K562 (cell line): ENCODE measurements around the gene BCAS1. TPM values are rescaled to one million over a fixed set of nuclear protein-coding genes. Genes with fewer than 3 reads are reported as not detected.

Experiments
- ARID1B ChIP-seq: fragments of 450-650 bp; IDR thresholded peaks from 2 replicates; pipeline ENCODE4 v1.6.1; 2016; ENCODE audit warnings: antibody characterized with exemption, mild to moderate bottlenecking, inconsistent platforms
- ARID2 ChIP-seq: fragments of 450-650 bp; IDR thresholded peaks from 2 replicates; pipeline ENCODE4 v1.6.1; 2017; ENCODE audit warnings: antibody characterized with exemption, mild to moderate bottlenecking
- CEBPB ChIP-seq: fragments of 450-650 bp; IDR thresholded peaks from 2 replicates; pipeline ENCODE4 v1.6.1; 2016; ENCODE audit warnings: missing genetic modification characterization, missing compliant biosample characterization
- HCFC1 ChIP-seq: IDR thresholded peaks from 2 replicates; pipeline ENCODE4 v1.6.1; 2012; ENCODE audit warnings: low read depth, low read length, improper control_type of control experiment
- HDAC1 ChIP-seq, 2 experiments: fragments of 450-650 bp; IDR thresholded peaks; 2 replicates each; pipeline ENCODE4 v1.6.1; 2016 to 2017; ENCODE audit warnings: inconsistent platforms in 1 of 2, mild to moderate bottlenecking in 1 of 2, moderate library complexity in 1 of 2
- HLTF ChIP-seq: fragments of 450-650 bp; IDR thresholded peaks from 2 replicates; pipeline ENCODE4 v1.6.1; 2016
- KAT2B ChIP-seq: IDR thresholded peaks from one replicate; pipeline ENCODE4 v1.6.1; 2012; ENCODE audit warnings: low read depth, mild to moderate bottlenecking, control low read depth, inconsistent platforms, low read length, moderate library complexity
- KDM4B ChIP-seq, 2 experiments: fragments of 450-650 bp in 1 of 2; sonication (generic) in 1 of 2; IDR thresholded peaks; 2 replicates each; pipeline ENCODE4 v1.6.1; 2016 to 2017; ENCODE audit warnings: borderline replicate concordance in 2 of 2, antibody characterized with exemption in 1 of 2, low read depth in 1 of 2, mild to moderate bottlenecking in 1 of 2
- MTA1 ChIP-seq: fragments of 450-650 bp; IDR thresholded peaks from 2 replicates; pipeline ENCODE4 v1.6.1; 2017; ENCODE audit warnings: borderline replicate concordance
- NR1H2 ChIP-seq: sonication (generic); formaldehyde crosslinking; IDR thresholded peaks from 2 replicates; pipeline ENCODE4 v1.4.0; 2020; ENCODE audit warnings: mild to moderate bottlenecking, missing genetic modification reagents
- PHB2 ChIP-seq: fragments of 450-650 bp; IDR thresholded peaks from 2 replicates; pipeline ENCODE4 v1.6.1; 2017; ENCODE audit warnings: low read depth
- POLR2AphosphoS2 ChIP-seq: IDR thresholded peaks from 2 replicates; pipeline ENCODE4 v1.6.1; 2012; ENCODE audit warnings: low read length, improper control_type of control experiment
- RNF2 ChIP-seq: sonication (generic); IDR thresholded peaks from 2 replicates; pipeline ENCODE4 v1.6.1; 2016
- SMAD1 ChIP-seq: fragments of 150-350 bp; IDR thresholded peaks from 2 replicates; pipeline ENCODE4 v1.6.1; 2014; ENCODE audit warnings: low read length, low read depth; ENCODE audit not compliant: partially characterized antibody
- SP1 ChIP-seq: sonication (generic); formaldehyde crosslinking; IDR thresholded peaks from 2 replicates; pipeline ENCODE4 v1.8.1; 2022; ENCODE audit warnings: mild to moderate bottlenecking, missing genetic modification reagents
- SPI1 ChIP-seq: IDR thresholded peaks from 2 replicates; pipeline ENCODE4 v1.6.1; 2011; ENCODE audit warnings: low read depth, low read length, control low read depth, borderline replicate concordance
- U2AF2 ChIP-seq: fragments of 200-400 bp; formaldehyde crosslinking; optimal IDR thresholded peaks from 2 replicates; pipeline ENCODE3; 2017; ENCODE audit warnings: low read depth, mild to moderate bottlenecking, low read length
- ZC3H4 ChIP-seq: sonication (generic); formaldehyde crosslinking; IDR thresholded peaks from 2 replicates; pipeline ENCODE4 v1.9.0; 2021; ENCODE audit warnings: missing genetic modification reagents, borderline replicate concordance
- ZNF184 ChIP-seq: sonication (generic); formaldehyde crosslinking; IDR thresholded peaks from 2 replicates; pipeline ENCODE4 v1.5.0; 2020; ENCODE audit warnings: missing genetic modification reagents
- ZNF239 ChIP-seq: fragments of 250-450 bp; sonication (Bioruptor Pico); IDR thresholded peaks from 2 replicates; pipeline ENCODE4 v1.4.0; 2020; ENCODE audit warnings: mild to moderate bottlenecking
- ZNF282 ChIP-seq: sonication (generic); formaldehyde crosslinking; IDR thresholded peaks from 2 replicates; pipeline ENCODE4 v1.8.1; 2023; ENCODE audit warnings: missing genetic modification reagents
- ZNF75A ChIP-seq: fragments of 450-650 bp; formaldehyde crosslinking; IDR thresholded peaks from 2 replicates; pipeline ENCODE4 v1.4.0; 2020; ENCODE audit warnings: mild to moderate bottlenecking
- ZNF77 ChIP-seq: fragments of 250-450 bp; sonication (Bioruptor Pico); IDR thresholded peaks from 2 replicates; pipeline ENCODE4 v1.5.0; 2020
- polyA plus RNA-seq, 8 experiments: library from polyadenylated mRNA; depleted of rRNA in 4 of 8; stranded (reverse) in 5 of 8; unstranded in 3 of 8; fragments of >200 nt; fragmentation: Nextera tagmentation in 2 of 8; fragmentation: Illumina TruSeq in 1 of 8; extraction: Ambion mirVana in 2 of 8; extraction: Trizol in 1 of 8; gene quantifications; 2 replicates each; pipeline versions ENCODE4 v1.2.1 to v1.2.3, GENCODE V29; 2011 to 2014; ENCODE audit warnings: inconsistent platforms in 1 of 8, missing spikeins in 1 of 8
- total RNA-seq, 7 experiments: library from RNA; depleted of rRNA in 6 of 7; stranded (reverse); fragments of >200 nt in 6 of 7; fragmentation: Illumina TruSeq in 2 of 7; extraction: Trizol in 2 of 7; gene quantifications; 2 replicates each; pipeline versions ENCODE4 v1.2.1 to v1.2.3, GENCODE V29; 2011 to 2021; ENCODE audit warnings: low replicate concordance in 1 of 7
- TF ChIP-seq, protein P1 (sequence below): sonication (generic); formaldehyde crosslinking; IDR thresholded peaks from 2 replicates; pipeline ENCODE4 v1.8.1; 2023; ENCODE audit warnings: missing genetic modification reagents, mild to moderate bottlenecking, borderline replicate concordance
- TF ChIP-seq, protein P2 (sequence below): fragments of 250-450 bp; sonication (Bioruptor Pico); IDR thresholded peaks from 2 replicates; pipeline ENCODE4 v1.5.0; 2020; ENCODE audit warnings: mild to moderate bottlenecking, borderline replicate concordance

BCAS1 gene
- total and polyA plus RNA-seq, 9 of the 15 experiments (the other 6 are each of a cell fraction or from before 2014, with no cell fraction given), result 0.18 to 2.3 (median 0.93) TPM

DNA sequence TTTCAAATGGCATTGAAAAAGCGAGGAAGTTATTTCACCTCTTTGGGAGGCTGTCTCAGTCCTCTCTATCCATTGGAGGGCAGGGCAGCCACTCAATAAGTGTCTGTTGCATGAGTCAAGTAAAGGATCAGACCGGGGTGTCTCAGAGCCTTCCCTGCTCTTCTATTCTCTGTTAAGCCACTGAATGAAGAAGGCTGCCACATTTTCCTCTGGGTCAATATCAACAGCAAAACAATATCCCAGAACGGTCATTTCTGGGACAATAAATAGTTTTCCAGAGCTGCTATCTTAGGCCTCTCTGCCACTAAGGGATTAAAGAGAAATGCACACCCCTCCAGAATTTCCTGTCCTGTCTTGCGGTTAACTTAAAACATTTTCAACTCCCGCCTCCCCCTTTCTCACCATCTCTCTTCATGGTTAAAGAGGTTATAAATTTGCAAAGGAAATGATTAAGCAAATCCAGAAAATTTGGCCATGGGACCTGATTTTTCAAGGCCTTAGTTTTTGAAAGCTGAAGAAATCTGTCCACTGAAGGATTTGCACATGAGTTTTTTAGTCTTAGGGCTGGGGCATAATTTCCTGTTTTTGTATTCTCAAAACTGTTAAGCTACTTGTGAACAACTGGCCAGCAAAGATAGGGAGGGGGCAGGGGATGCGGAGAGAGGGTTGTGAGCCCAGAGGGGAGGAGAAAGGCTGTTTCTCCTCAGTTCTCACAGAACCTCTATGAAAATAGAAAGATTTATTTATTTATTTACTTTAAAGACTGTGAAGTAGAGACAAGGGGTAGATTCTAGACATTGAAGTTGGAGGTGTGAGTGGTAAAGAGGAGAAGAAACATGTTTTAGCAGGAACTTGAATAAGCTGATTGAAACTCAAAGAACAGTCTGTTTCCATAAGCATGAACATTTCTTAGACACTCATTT is 135.7 kb downstream of the BCAS1 start (continued):
- TF ChIP-seq SP1 (CRISPR knock-in tag) (no peak), KAT2B (no peak), ZNF239 (no peak), MTA1 (no peak), RNF2 (0 out of 2 replicates have a peak, but pooled peaks have one; percentile 43), ZNF77 (CRISPR knock-in tag) (no peak), HLTF (no peak), ZC3H4 (CRISPR knock-in tag) (no peak), PHB2 (no peak), ZNF75A (CRISPR knock-in tag) (no peak), ZNF184 (CRISPR knock-in tag) (no peak), SMAD1 (no peak), NR1H2 (CRISPR knock-in tag) (no peak), ZNF282 (CRISPR knock-in tag) (no peak), KDM4B (IDR thresholded peaks at IDR 0.05; ENCODE audit: borderline replicate concordance in 2 of 2, low read depth in 1 of 2) (no peak), SPI1 (no peak), ARID2 (no peak), HCFC1 (no peak), POLR2AphosphoS2 (no peak), ARID1B (peak; percentile 86), HDAC1 (IDR thresholded peaks at IDR 0.05) (0 out of 4 replicates have a peak, but pooled peaks of 1 of the 2 experiments have one; percentile 42), U2AF2 (no peak), CEBPB (tag) (no peak)
- TF ChIP-seq, protein P1, sequence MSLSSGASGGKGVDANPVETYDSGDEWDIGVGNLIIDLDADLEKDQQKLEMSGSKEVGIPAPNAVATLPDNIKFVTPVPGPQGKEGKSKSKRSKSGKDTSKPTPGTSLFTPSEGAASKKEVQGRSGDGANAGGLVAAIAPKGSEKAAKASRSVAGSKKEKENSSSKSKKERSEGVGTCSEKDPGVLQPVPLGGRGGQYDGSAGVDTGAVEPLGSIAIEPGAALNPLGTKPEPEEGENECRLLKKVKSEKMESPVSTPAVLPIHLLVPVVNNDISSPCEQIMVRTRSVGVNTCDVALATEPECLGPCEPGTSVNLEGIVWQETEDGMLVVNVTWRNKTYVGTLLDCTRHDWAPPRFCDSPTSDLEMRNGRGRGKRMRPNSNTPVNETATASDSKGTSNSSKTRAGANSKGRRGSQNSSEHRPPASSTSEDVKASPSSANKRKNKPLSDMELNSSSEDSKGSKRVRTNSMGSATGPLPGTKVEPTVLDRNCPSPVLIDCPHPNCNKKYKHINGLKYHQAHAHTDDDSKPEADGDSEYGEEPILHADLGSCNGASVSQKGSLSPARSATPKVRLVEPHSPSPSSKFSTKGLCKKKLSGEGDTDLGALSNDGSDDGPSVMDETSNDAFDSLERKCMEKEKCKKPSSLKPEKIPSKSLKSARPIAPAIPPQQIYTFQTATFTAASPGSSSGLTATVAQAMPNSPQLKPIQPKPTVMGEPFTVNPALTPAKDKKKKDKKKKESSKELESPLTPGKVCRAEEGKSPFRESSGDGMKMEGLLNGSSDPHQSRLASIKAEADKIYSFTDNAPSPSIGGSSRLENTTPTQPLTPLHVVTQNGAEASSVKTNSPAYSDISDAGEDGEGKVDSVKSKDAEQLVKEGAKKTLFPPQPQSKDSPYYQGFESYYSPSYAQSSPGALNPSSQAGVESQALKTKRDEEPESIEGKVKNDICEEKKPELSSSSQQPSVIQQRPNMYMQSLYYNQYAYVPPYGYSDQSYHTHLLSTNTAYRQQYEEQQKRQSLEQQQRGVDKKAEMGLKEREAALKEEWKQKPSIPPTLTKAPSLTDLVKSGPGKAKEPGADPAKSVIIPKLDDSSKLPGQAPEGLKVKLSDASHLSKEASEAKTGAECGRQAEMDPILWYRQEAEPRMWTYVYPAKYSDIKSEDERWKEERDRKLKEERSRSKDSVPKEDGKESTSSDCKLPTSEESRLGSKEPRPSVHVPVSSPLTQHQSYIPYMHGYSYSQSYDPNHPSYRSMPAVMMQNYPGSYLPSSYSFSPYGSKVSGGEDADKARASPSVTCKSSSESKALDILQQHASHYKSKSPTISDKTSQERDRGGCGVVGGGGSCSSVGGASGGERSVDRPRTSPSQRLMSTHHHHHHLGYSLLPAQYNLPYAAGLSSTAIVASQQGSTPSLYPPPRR (CRISPR knock-in tag), result no peak
- TF ChIP-seq, protein P2, sequence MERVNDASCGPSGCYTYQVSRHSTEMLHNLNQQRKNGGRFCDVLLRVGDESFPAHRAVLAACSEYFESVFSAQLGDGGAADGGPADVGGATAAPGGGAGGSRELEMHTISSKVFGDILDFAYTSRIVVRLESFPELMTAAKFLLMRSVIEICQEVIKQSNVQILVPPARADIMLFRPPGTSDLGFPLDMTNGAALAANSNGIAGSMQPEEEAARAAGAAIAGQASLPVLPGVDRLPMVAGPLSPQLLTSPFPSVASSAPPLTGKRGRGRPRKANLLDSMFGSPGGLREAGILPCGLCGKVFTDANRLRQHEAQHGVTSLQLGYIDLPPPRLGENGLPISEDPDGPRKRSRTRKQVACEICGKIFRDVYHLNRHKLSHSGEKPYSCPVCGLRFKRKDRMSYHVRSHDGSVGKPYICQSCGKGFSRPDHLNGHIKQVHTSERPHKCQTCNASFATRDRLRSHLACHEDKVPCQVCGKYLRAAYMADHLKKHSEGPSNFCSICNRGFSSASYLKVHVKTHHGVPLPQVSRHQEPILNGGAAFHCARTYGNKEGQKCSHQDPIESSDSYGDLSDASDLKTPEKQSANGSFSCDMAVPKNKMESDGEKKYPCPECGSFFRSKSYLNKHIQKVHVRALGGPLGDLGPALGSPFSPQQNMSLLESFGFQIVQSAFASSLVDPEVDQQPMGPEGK, result no peak
